Activated naive CD8-positive, alpha-beta T cell treated with anti-CD3 and anti-CD28 coated beads for 36 hours (primary cell): Measurements from ENCODE around the gene CLDN14. TPM values are rescaled to one million over a fixed set of nuclear protein-coding genes. Genes with fewer than 3 reads are reported as not detected.

Experiments
- DNase-seq: peaks from one replicate; pipeline ENCODE4 v3.0.0; 2021
- H3K27ac Mint-ChIP-seq: one replicate; pipeline ENCODE4 v1.8.0; 2022; ENCODE audit warnings: mild to moderate bottlenecking, moderate library complexity, mixed read lengths
- H3K27me3 Mint-ChIP-seq: one replicate; pipeline ENCODE4 v1.8.0; 2022; ENCODE audit warnings: mild to moderate bottlenecking, mixed read lengths
- H3K36me3 Mint-ChIP-seq: one replicate; pipeline ENCODE4 v1.8.0; 2021; ENCODE audit warnings: mild to moderate bottlenecking, mixed read lengths
- H3K4me1 Mint-ChIP-seq: one replicate; pipeline ENCODE4 v1.8.0; 2021; ENCODE audit warnings: mixed read lengths
- H3K4me3 Mint-ChIP-seq: one replicate; pipeline ENCODE4 v1.8.0; 2022; ENCODE audit warnings: mild to moderate bottlenecking, moderate library complexity, mixed read lengths
- H3K9me3 Mint-ChIP-seq: one replicate; pipeline ENCODE4 v1.8.0; 2022; ENCODE audit warnings: mixed read lengths
- total RNA-seq, 2 experiments: library from RNA; stranded (reverse); gene quantifications; one replicate each; pipeline ENCODE4 v1.2.3, GENCODE V29; 2021

CLDN14 gene
- total RNA-seq, 2 experiments from 2014 or later = not detected

- H3K4me1 Mint-ChIP-seq = peaks cover 6% of the 10 kb centered on the region
- H3K36me3 Mint-ChIP-seq = no peaks in the 10 kb centered on the region
- DNase-seq = no peak
- H3K9me3 Mint-ChIP-seq = no peaks in the 10 kb centered on the region
- no peak overlapping the region for H3K4me3 Mint-ChIP-seq
- no peak overlapping the region for H3K27ac Mint-ChIP-seq
- H3K27me3 Mint-ChIP-seq = no peaks in the 10 kb centered on the region
Observed at GRCh38 chr21:36509973-36510664, 30.2 kb upstream of the CLDN14 start.

DNA sequence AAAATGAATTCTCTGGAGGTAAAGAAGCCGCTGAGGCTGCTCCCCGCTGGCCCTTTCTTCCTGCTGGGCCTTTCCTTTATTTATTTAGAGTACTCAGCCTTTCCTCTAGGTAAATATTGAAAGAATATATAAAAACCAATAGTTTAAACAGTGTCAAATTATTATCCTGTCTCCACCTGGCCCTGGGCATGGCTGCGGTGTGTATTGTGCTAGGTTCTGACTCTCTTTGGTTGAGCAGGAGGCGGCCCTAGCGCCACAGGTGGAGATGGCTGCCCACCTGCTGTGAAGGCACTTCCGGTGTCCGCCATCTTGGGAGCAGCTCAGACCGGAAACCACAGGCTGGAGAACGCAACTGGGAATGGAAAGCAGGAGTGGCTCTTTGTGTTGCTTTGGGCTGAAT is 29.0 kb upstream of the CLDN14 start:
- Mint-ChIP-seq H3K27me3 (peaks cover 6% of the 10 kb centered on the region), H3K27ac (no peak overlapping the region), H3K4me1 (peaks cover 6% of the 10 kb centered on the region), H3K36me3 (no peaks in the 10 kb centered on the region), H3K4me3 (no peak overlapping the region), H3K9me3 (no peaks in the 10 kb centered on the region)
- no peak for DNase-seq

DNA sequence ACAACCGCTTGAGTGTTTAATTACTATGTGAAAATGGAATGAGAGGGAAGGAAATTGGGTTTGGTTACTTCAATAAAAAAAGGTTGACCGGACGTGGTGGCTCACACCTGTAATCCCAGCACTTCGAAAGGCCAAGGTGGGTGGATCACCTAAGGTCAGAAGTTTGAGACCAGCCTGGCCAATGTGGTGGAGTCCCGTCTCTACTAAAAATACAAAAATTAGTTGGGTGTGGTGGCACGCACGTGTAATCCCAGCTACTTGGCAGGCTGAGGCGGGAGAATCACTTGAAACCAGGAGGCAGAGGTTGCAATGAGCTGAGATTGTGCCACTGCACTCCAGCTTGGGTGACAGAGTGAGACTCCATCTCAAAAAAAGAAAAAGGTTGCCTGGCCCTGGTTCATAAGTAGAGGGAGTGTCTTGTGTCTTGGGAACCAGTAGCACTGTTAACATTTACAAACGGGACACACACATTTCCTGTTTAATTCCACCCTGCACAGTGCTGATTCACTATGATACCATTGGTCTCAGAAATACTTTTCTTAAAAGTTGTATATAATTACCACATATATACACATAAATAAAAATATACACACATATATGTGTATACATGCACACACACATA is 27.6 kb upstream of the CLDN14 start:
- H3K4me1 Mint-ChIP-seq = peaks cover 6% of the 10 kb centered on the region
- no peaks in the 10 kb centered on the region for H3K36me3 Mint-ChIP-seq
- DNase-seq = no peak
- H3K27me3 Mint-ChIP-seq = peaks cover 6% of the 10 kb centered on the region
- H3K9me3 Mint-ChIP-seq = no peaks in the 10 kb centered on the region
- H3K27ac Mint-ChIP-seq = no peak overlapping the region
- no peak overlapping the region for H3K4me3 Mint-ChIP-seq

GRCh38 chr21:36506482-36506881 is 26.6 kb upstream of the CLDN14 start:
- no peak overlapping the region for H3K27ac Mint-ChIP-seq
- peaks cover 1% of the 10 kb centered on the region for H3K4me1 Mint-ChIP-seq
- no peak overlapping the region for H3K4me3 Mint-ChIP-seq
- no peak for DNase-seq
- H3K9me3 Mint-ChIP-seq = no peaks in the 10 kb centered on the region
- H3K27me3 Mint-ChIP-seq = peaks cover 6% of the 10 kb centered on the region
- no peaks in the 10 kb centered on the region for H3K36me3 Mint-ChIP-seq

- Mint-ChIP-seq H3K27ac (no peak overlapping the region), H3K27me3 (peaks cover 10% of the 10 kb centered on the region), H3K4me3 (no peak overlapping the region), H3K4me1 (no peaks in the 10 kb centered on the region), H3K9me3 (no peaks in the 10 kb centered on the region), H3K36me3 (no peaks in the 10 kb centered on the region)
- DNase-seq = peak; percentile 5
Observed at GRCh38 chr21:36504067-36505058, 24.4 kb upstream of the CLDN14 start.

DNA sequence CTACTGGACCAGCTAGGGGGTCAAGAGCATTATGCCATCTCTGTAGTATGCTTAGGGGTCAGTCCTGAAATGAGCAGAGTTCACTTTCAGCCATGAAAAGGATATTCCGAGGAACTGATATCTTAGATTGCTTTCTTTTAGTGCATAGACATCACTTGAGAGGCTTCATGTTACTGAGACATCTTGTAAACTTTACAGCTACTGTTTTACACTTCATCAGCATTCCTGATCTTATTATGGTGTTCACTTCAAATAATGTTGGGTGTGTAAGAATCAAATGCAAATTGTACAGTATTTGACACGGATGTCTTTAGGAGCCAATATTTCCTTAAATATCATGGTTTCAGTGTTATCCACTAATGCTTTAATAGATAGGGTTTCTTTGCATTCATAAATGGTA is 22.4 kb upstream of the CLDN14 start:
- H3K36me3 Mint-ChIP-seq = no peaks in the 10 kb centered on the region
- H3K9me3 Mint-ChIP-seq = no peaks in the 10 kb centered on the region
- H3K27ac Mint-ChIP-seq = no peak overlapping the region
- DNase-seq = no peak
- no peaks in the 10 kb centered on the region for H3K4me1 Mint-ChIP-seq
- H3K27me3 Mint-ChIP-seq = peaks cover 10% of the 10 kb centered on the region
- H3K4me3 Mint-ChIP-seq = no peak overlapping the region

- no peak overlapping the region for H3K27ac Mint-ChIP-seq
- H3K9me3 Mint-ChIP-seq = no peaks in the 10 kb centered on the region
- no peaks in the 10 kb centered on the region for H3K4me1 Mint-ChIP-seq
- H3K36me3 Mint-ChIP-seq = no peaks in the 10 kb centered on the region
- no peak for DNase-seq
- H3K27me3 Mint-ChIP-seq = peaks cover 10% of the 10 kb centered on the region
- no peak overlapping the region for H3K4me3 Mint-ChIP-seq
Observed at GRCh38 chr21:36501589-36501892, 21.6 kb upstream of the CLDN14 start.

DNA sequence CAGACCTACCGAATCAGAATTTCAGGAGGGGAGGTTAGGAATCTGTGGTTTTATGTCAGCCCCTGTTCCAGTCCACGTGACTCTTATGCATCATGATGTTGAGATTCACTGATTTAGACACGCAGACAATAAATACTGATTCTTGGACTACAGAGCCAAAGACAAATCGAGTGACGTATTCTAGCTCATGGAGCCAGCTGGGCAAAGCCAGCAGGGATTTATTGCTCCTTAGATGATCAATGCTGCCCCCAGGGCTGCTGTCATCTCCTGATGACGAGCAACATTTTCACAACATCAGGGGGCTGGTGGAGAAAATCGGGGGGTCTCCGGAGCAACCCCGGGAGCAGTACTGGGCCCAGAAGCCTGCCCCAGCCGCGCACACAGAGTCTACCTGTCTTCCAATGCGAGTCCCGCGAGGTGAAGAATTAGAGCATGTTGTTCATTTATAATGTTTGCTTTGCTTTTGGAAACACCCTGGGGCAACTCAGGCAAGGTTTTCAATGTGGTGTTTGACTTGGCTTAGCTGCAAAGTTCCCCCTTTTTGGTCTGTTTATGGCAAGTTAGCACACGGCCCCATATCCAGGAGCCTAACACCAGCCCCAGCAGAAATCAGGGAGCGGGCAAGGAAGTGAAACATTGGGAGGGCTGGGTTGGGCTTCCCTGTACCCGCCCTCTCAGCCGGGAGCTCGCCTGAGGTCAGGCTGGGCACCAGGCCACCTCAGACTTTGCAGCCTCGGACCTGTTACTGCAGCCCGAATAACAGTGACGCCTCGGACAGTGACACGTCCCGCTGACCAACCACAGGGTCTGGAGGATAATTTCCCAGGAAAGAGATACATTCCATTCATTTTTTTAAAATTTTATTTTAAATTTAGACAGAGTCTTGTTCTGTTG is 19.9 kb upstream of the CLDN14 start:
- no peak for DNase-seq
- H3K9me3 Mint-ChIP-seq = no peaks in the 10 kb centered on the region
- H3K4me1 Mint-ChIP-seq = no peaks in the 10 kb centered on the region
- H3K4me3 Mint-ChIP-seq = no peak overlapping the region
- peaks cover 9% of the 10 kb centered on the region for H3K27me3 Mint-ChIP-seq
- H3K27ac Mint-ChIP-seq = no peak overlapping the region
- H3K36me3 Mint-ChIP-seq = peaks cover 1% of the 10 kb centered on the region

GRCh38 chr21:36494557-36494956 is 14.6 kb upstream of the CLDN14 start:
- Mint-ChIP-seq H3K27ac (no peak overlapping the region), H3K4me3 (no peak overlapping the region), H3K9me3 (no peaks in the 10 kb centered on the region), H3K36me3 (peaks cover 1% of the 10 kb centered on the region), H3K27me3 (no peaks in the 10 kb centered on the region), H3K4me1 (no peaks in the 10 kb centered on the region)
- no peak for DNase-seq

- Mint-ChIP-seq H3K27me3 (no peaks in the 10 kb centered on the region), H3K4me1 (no peaks in the 10 kb centered on the region), H3K4me3 (no peak overlapping the region), H3K27ac (no peak overlapping the region), H3K9me3 (no peaks in the 10 kb centered on the region), H3K36me3 (peaks cover under 1% of the 10 kb centered on the region)
- DNase-seq = no peak
Observed at GRCh38 chr21:36491209-36491910, 11.4 kb upstream of the CLDN14 start.

DNA sequence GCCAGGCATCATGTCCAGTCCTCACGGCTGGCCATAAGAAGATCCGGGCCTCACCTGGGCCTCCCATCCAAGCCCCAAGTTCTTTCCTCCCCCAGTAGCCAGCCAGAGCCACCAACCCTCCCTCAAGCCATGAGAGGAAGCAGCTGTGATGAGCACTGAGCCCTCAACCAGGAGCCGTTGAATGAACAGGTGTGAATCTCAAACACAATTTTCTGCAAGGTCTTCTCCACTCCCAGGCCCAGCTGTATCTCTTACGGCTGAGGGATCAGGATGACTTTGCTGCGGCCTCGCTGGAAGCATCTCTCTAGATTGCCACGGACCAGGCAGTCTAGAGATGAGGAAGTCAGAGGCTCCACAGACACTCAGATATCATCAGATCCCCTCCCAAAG is 9.8 kb upstream of the CLDN14 start:
- Mint-ChIP-seq H3K4me3 (no peak overlapping the region), H3K9me3 (no peaks in the 10 kb centered on the region)

GRCh38 chr21:36489103-36489775 is 9.3 kb upstream of the CLDN14 start:
- Mint-ChIP-seq H3K9me3 (no peaks in the 10 kb centered on the region), H3K4me3 (no peak overlapping the region), H3K27ac (no peak overlapping the region), H3K27me3 (no peaks in the 10 kb centered on the region), H3K36me3 (no peaks in the 10 kb centered on the region), H3K4me1 (no peaks in the 10 kb centered on the region)
- no peak for DNase-seq

More for the DNA sequence above, 9.8 kb upstream of the CLDN14 start:
- Mint-ChIP-seq H3K27ac (no peak overlapping the region), H3K27me3 (no peaks in the 10 kb centered on the region), H3K36me3 (no peaks in the 10 kb centered on the region), H3K4me1 (no peaks in the 10 kb centered on the region)
- DNase-seq = no peak

DNA sequence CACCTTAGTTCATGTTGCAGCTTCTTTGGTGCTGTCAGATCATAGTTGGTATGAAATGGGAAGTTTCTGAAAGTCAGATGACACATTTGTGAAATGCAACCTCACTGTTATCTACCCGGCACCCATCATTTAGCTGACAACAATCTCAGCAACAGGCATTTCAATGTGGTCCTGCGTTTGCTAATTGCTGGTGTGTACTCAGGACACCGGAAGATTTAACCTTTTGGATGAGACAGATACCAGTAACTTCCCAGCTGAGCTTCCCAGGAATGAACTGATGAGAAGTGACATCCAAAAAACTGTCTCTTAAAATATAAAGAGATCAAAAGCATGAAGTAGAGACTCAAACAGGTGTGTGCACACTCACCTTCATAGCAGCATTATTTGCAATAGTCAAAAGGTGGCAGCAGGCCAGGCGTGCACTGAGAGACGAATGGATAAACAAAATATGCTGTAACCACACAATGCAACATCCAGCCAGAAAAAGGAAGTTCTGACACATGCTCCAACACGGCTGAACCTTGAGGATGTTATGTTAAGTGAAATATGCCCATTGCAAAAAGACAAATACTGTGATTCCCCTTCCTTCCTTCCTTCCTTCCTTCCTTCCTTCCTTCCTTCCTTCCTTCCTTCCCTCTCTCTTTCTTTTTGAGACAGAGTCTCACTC is 7.9 kb upstream of the CLDN14 start:
- Mint-ChIP-seq H3K27me3 (no peaks in the 10 kb centered on the region), H3K27ac (no peak overlapping the region), H3K36me3 (no peaks in the 10 kb centered on the region), H3K9me3 (no peaks in the 10 kb centered on the region), H3K4me3 (no peak overlapping the region), H3K4me1 (no peaks in the 10 kb centered on the region)
- DNase-seq = no peak
